GM12874 (cell line): ENCODE results near the gene C14orf119.

Experiments
- CTCF ChIP-seq: IDR thresholded peaks from 2 replicates; pipeline ENCODE4 v1.5.1; 2011; ENCODE audit warnings: low read depth, mild to moderate bottlenecking, control low read depth, low read length, moderate library complexity; ENCODE audit not compliant: insufficient read depth

The C14orf119 gene

GRCh38 chr14:23095196-23096108 is at the start of gene C14orf119:
Gene C14orf119 (plus strand): TSS chr14:23095505. CDS start chr14:23097659, 2,154 bp downstream.
- no peak for TF ChIP-seq CTCF

GRCh38 chr14:23047034-23047634 is 48.2 kb upstream of the C14orf119 start:
- no peak for TF ChIP-seq CTCF

- no peak for TF ChIP-seq CTCF
Observed at GRCh38 chr14:23047751-23048693, 47.3 kb upstream of the C14orf119 start.

GRCh38 chr14:23049011-23049410 is 46.3 kb upstream of the C14orf119 start:
- no peak for TF ChIP-seq CTCF

- no peak for TF ChIP-seq CTCF
Observed at GRCh38 chr14:23051141-23052057, 43.9 kb upstream of the C14orf119 start.

- TF ChIP-seq CTCF: no peak
Observed at GRCh38 chr14:23052182-23052623, 43.1 kb upstream of the C14orf119 start.
